Stimulated activated CD4-positive, alpha-beta T cell treated with anti-CD3 and anti-CD28 coated beads, Interleukin-2, amount 100 ng/mL, for 48 hours (primary cell): ENCODE data around the gene P3H4.

Experiments
- DNase-seq, 2 donors: peaks; one replicate each; pipeline ENCODE4 v3.0.0-alpha.2; 2020

Gene P3H4

GRCh38 chr17:41769346-41769862 lies 42.3 kb downstream of the P3H4 start:
- DNase-seq: no peak

DNA sequence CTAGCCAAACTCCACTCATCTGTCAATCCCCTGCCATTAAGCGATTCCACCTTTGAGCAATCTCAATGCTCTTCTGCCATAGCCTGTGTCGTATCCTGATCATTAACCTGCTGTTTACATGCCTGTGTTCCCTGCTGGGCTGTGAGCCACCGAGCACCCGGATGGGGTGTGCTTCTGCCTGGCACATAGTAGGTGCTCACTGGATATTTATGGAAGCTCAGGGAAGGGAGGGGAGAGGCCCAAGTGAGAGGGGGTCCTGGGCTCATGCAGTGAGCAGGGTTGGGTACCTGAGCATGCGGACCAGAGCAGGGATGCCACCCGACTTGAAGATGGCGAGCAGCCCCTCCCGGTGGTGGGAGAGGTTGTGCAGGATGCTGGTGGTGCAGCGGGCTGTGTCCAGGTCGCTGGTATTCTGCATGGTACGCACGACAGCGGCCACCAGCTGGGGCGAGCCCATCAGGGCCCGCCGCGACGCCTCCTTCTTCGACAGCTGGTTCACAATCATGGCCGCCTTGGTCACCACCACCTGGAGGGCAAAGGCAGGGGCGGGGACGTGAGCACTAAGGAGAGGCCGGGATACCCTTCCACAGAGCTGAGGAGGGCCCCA lies 43.0 kb downstream of the P3H4 start:
- no peak for DNase-seq

GRCh38 chr17:41767324-41768042 lies 44.3 kb downstream of the P3H4 start:
- no peak for DNase-seq

DNA sequence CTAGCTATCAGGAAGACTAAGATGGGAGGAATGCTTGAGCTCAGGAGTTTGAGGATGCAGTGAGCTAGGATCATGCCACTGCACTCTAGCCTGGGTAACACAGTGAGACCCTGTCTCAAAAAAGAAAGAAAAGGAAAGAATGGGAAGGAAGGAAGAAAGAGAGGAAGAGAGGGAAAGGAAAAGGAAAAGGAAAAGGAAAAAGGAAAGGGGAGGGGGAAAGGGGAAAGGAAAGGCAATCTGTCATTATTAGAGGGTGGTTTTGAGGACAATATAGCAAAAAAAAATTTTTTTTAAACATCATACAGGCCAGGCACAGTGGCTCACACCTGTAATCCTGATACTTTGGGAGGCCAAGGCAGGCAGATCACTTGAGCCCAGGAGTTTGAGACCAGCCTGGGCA lies 45.6 kb downstream of the P3H4 start:
- no peak for DNase-seq

- DNase-seq: no peak
Observed at GRCh38 chr17:41763327-41763726, 48.4 kb downstream of the P3H4 start.

DNA sequence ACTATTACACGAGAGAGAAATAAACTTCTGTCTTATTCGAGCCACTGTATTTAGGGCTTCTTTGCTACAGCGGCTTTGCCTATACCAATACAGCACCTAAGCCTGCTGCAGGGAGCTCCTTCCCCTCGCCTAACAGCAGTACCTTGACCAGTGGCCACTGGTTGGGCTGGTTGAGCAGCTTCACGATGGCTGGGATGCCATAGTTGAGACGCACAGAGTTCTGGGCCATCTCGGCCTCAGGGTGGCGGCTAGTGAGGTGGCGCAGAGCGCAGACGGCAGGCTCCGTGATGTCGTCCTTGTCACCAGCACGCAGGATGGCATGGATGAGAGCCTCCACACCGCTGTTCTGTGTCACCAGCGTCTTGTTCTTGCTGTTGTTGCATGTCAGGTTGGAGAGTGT lies 48.9 kb downstream of the P3H4 start:
- DNase-seq: no peak

DNA sequence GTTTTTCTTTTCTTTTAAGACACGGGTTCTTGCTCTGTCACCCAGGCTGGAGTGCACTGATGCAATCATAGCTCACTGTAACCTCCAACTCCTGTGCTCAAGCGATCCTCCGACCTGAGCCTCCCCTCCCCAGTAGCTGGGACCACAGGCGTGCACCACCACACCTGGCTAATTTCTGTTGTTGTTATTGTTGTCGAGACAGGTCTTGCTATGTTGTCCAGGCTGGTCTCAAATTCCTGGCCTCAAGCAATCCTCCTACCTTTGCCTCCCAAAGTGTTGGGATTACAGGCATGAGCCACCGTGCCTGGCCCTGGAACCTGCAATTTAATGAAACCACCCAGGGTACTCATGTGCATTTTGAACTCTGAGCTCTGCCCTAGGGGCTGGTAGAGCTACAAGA lies 49.4 kb downstream of the P3H4 start:
- no peak for DNase-seq

DNA sequence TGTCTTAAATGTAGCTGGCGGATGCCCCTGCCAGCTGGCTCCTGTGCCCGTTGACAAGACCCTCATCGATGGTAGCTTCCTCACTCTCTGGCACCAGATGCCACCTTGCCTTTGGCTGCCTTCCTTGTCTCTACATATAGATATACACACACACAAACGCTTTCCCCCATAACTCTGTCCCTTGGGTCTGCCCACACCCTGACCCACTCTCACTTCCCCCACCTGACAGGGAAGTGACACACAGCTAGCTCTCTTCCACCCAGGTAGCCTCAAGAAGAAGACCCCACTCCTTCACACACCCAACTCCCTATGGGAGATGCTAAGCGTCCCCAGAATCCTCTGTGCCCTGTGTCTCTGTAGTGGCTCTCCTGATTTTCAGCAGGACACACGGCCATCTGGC lies 50.9 kb downstream of the P3H4 start:
- DNase-seq: no peak

DNA sequence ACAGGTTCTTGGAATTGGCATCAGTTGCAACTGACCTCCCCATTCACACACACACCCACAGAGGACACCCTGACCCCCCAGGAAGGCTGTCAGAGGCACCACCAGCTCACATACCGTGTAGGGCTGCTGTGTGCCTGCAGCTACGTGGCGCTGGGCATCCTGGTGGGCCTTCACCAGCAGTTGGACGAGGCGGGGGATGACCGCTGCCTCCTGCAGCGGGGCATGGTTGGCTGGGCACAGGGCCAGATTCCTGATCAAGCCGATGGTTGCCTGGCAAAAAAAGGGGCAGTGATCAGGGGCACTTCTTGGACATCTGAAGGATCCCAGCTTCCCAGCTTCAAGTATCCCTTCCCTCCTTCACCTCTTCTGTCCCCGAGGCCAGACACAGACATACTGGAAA lies 53.1 kb downstream of the P3H4 start:
- no peak for DNase-seq

DNA sequence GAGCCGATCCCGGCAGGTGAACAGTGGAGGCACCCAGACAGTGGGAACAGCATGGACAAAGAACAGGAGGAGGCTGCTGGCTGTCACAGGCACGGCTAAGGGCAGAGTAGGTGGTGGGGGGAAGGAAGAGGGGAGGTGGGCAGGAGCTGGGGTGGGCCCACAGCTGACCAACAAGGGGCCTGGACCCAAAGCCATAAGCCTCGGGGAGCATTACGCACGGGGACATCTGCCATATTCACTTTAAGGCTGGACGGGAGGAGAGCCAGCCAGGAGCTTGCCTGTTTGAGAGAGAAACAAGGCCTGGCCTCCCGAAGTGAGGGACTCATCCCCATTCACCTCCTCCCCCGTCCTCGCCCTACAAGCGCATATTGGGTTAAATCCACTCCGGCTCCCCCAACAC lies 57.7 kb downstream of the P3H4 start:
- DNase-seq: no peak
